Spleen (tissue), 7 donors: ENCODE data around the gene CHRNA4.

Source experiments
- POLR2A ChIP-seq, 3 donors: fragments of 450-650 bp; IDR thresholded peaks; one replicate each; pipeline ENCODE4 v1.5.1; 2017; ENCODE audit warnings: antibody characterized with exemption in 3 of 3, mild to moderate bottlenecking in 1 of 3
- POLR2AphosphoS5 ChIP-seq, 3 donors: sonication (generic); formaldehyde crosslinking; IDR thresholded peaks; one replicate each; pipeline ENCODE4 v1.5.1; 2017; ENCODE audit warnings: antibody characterized with exemption in 3 of 3
- TF ChIP-seq, protein P1 (sequence below), 11 experiments: fragments of 200-600 bp in 7 of 11; fragments of 450-650 bp in 4 of 11; sonication (generic) in 4 of 11; IDR thresholded peaks in 8 of 11; conservative IDR thresholded peaks in 3 of 11; 1 replicate in 7 of 11; 2 replicates in 4 of 11; pipeline versions ENCODE4 v1.4.0 to v1.8.0; 2016 to 2021; ENCODE audit warnings: antibody characterized with exemption in 11 of 11, inconsistent platforms in 4 of 11, mild to moderate bottlenecking in 1 of 11
- donor health status: DM: no; HTN: no; CAD: no; lungs with moderate emphysema.
- donor health status: DM: no; HTN: no; CAD: no.
- donor health status: DM: no; HTN: no; CAD: no.

- TF ChIP-seq, protein P1, sequence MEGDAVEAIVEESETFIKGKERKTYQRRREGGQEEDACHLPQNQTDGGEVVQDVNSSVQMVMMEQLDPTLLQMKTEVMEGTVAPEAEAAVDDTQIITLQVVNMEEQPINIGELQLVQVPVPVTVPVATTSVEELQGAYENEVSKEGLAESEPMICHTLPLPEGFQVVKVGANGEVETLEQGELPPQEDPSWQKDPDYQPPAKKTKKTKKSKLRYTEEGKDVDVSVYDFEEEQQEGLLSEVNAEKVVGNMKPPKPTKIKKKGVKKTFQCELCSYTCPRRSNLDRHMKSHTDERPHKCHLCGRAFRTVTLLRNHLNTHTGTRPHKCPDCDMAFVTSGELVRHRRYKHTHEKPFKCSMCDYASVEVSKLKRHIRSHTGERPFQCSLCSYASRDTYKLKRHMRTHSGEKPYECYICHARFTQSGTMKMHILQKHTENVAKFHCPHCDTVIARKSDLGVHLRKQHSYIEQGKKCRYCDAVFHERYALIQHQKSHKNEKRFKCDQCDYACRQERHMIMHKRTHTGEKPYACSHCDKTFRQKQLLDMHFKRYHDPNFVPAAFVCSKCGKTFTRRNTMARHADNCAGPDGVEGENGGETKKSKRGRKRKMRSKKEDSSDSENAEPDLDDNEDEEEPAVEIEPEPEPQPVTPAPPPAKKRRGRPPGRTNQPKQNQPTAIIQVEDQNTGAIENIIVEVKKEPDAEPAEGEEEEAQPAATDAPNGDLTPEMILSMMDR (IDR thresholded peaks at IDR 0.05 in 8 of 11, conservative IDR thresholded peaks at IDR 0.05 in 3 of 11) = no peak
- TF ChIP-seq POLR2A (IDR thresholded peaks at IDR 0.05) (no peak), POLR2AphosphoS5 (IDR thresholded peaks at IDR 0.05) (peak in 1 of 3 donors; percentile 15)
These were observed 9.6 kb upstream of the CHRNA4 start for GRCh38 chr20:63370618-63371187.
